Ascending aorta (tissue), 2 donors: ENCODE measurements around the gene CARMIL3. TPM values are rescaled to one million over a fixed set of nuclear protein-coding genes. Genes with fewer than 3 reads are reported as not detected.

Experiments used
- DNase-seq, 2 donors: peaks; one replicate each; pipeline ENCODE4 v3.0.0-alpha.2; 2019; ENCODE audit warnings: low spot score in 2 of 2
- H3K27ac ChIP-seq, 2 donors: fragments of 200-600 bp; sonication (generic); one replicate each; pipeline ENCODE4 v1.5.1; 2016 to 2017; ENCODE audit warnings: mild to moderate bottlenecking in 1 of 2
- H3K27me3 ChIP-seq: fragments of 200-600 bp; sonication (generic); one replicate; pipeline ENCODE4 v1.5.1; 2017
- H3K36me3 ChIP-seq, 2 donors: fragments of 200-600 bp; sonication (generic); one replicate each; pipeline ENCODE4 v1.5.1; 2016
- H3K4me1 ChIP-seq, 2 donors: fragments of 200-600 bp; sonication (generic); one replicate each; pipeline ENCODE4 v1.5.1; 2016 to 2017; ENCODE audit warnings: mild to moderate bottlenecking in 1 of 2
- H3K4me3 ChIP-seq, 2 donors: fragments of 200-600 bp; sonication (generic); one replicate each; pipeline ENCODE4 v1.5.1; 2016 to 2017; ENCODE audit warnings: mild to moderate bottlenecking in 1 of 2
- H3K9me3 ChIP-seq, 2 donors: fragments of 200-600 bp; sonication (generic); one replicate each; pipeline ENCODE4 v1.5.1; 2016
- intact Hi-C: fragments of 100-400 bp; cut with DNase I; formaldehyde crosslinking; loops from one replicate; pipeline ENCODE4 v1.15.1; 2023
- total RNA-seq: library from RNA; depleted of rRNA; stranded (reverse); fragments of >200 nt; gene quantifications from one replicate; pipeline ENCODE4 v1.1.0, GENCODE V29; 2016
- TF ChIP-seq, protein P1 (sequence below), 3 experiments: fragments of 200-600 bp in 2 of 3; fragments of 450-650 bp in 1 of 3; sonication (generic) in 2 of 3; IDR thresholded peaks; one replicate each; pipeline ENCODE4 v1.5.1; 2016 to 2019; ENCODE audit warnings: antibody characterized with exemption in 3 of 3, mild to moderate bottlenecking in 1 of 3, moderate library complexity in 1 of 3

The CARMIL3 gene
- total RNA-seq, 1 donor from 2014 or later: not detected

DNA sequence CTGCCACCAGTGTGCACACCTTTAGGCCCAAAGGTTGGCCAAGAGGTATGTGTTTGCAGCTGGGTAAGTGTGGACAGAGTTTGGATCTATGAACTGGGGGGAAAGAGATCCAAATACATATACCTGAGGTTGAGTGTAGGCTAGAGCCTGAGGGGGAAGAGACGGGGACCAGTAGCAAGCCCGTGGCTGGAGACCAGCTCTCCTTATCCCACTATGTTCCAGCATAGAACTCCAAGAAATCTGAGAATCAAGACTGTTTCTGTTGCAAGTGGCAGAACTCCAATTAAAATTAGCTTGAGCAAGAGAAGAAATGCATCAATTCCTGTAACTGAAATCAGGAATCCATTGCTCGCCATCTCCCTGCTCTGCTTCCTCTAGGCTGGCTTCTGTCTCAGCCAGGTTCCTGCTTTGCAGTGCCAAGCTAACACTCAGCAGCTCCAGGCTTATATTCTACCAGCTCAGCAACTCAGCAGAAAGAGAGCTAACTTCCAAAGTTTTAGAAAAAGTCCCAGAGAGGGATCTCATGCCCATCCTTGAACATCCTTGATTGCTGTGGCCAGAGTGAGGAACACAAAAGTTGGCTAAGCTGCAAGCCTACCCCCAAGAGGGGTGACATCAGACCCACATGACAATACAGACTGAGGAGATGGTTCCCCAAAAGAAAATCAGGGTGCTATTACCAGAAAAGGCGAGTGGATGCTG, 40.8 kb downstream of the CARMIL3 start:
- H3K27me3 ChIP-seq: no peaks in the 10 kb centered on the region
- H3K9me3 ChIP-seq: no peaks in the 10 kb centered on the region
- no peak overlapping the region for H3K4me3 ChIP-seq
- TF ChIP-seq, protein P1, sequence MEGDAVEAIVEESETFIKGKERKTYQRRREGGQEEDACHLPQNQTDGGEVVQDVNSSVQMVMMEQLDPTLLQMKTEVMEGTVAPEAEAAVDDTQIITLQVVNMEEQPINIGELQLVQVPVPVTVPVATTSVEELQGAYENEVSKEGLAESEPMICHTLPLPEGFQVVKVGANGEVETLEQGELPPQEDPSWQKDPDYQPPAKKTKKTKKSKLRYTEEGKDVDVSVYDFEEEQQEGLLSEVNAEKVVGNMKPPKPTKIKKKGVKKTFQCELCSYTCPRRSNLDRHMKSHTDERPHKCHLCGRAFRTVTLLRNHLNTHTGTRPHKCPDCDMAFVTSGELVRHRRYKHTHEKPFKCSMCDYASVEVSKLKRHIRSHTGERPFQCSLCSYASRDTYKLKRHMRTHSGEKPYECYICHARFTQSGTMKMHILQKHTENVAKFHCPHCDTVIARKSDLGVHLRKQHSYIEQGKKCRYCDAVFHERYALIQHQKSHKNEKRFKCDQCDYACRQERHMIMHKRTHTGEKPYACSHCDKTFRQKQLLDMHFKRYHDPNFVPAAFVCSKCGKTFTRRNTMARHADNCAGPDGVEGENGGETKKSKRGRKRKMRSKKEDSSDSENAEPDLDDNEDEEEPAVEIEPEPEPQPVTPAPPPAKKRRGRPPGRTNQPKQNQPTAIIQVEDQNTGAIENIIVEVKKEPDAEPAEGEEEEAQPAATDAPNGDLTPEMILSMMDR (IDR thresholded peaks at IDR 0.05): no peak
- no peaks in the 10 kb centered on the region for H3K36me3 ChIP-seq
- peaks cover 0 to 11% of the 10 kb centered on the region in 2 donors for H3K4me1 ChIP-seq
- peak overlapping the region; percentile 92 to 95 for H3K27ac ChIP-seq
- intact Hi-C loops: loop anchor here (5.0 kb wide), 1 partner anchor 535 kb away; the partner anchor contains the start of gene THTPA
- DNase-seq: no peak

DNA sequence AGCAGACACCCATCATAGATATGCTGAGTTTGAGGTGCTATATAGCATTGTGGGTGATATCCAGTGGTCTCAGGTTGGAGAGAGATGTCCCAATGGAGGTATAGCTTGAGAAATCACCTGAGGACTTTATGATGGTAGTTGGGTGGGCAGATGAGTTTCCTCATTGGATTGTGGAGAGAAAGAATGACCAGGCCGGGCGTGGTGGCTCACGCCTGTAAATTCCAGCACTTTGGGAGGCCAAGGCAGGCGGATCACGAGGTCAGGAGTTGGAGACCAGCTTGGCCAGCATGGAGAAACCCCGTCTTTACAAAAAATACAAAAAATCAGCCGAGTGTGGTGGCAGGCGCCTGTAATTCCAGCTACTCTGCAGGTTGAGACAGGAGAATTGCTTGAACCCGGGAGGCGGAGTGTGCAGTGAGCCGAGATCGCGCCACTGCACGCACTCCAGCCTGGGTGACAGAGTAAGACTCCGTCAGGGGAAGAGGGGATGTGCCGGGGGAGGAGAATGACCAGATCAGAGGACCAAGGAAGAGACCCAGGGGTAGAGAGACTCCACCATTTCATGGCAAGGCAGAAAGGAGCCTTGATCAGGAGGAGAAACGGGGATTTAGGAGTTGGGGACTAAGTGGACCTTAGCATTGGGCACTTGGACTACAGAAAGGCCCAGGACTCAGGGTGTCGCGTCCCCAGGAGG, 41.5 kb downstream of the CARMIL3 start:
- Histone ChIP-seq H3K27ac (peak overlapping the region; percentile 92 to 95), H3K27me3 (no peaks in the 10 kb centered on the region), H3K4me1 (peaks cover 0 to 11% of the 10 kb centered on the region in 2 donors), H3K36me3 (no peaks in the 10 kb centered on the region), H3K4me3 (peak overlapping the region; percentile 72 to 81), H3K9me3 (no peaks in the 10 kb centered on the region)
- DNase-seq: no peak
- intact Hi-C loops: loop anchor here (5.0 kb wide), 1 partner anchor 536 kb away; the partner anchor contains the start of gene THTPA
- TF ChIP-seq, protein P1 (IDR thresholded peaks at IDR 0.05): peak in 1 of 3 experiments; percentile 14

DNA sequence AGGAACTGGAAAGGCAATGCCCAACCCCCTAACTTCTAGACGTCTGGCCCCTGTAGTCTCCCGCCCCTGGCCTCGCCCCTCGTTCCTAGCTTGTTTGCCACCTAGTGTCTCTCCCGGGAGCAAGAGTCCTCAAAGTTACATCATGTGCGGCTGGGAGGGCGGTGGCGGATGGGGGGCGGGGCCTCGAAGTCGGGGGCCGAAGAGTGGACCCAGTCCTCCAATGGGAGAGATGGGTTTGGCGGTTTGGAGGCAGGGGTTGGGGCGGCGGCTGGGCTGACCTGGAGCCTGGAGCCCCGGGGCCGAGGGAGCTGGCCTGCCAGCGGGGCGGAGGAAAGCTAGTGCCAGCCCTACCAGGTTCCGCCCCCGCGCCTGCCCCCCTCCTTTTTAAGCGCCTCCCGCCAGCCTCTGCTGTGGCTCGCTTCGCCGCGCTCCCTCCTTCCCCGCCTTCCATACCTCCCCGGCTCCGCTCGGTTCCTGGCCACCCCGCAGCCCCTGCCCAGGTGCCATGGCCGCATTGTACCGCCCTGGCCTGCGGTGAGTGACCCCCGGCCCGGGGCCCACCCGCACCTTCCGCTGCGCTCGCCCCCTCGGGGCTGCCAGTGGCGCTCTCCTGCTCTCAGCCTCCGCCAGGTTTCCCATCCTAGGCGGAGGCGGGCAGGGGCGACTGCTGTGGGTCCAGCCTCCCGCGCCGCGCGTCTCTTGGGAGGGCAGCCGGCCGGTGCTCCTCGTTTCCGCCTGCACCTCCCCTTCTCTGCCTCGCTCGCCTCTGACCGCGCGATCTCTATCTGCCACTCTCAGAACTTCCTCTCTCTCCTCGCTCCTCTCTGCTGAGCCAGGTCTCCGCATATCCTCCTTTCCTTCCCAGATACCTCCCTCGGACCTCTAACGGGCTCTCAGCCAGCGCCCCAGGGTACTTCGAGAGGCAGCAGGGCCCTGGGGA, 42.4 kb downstream of the CARMIL3 start, which contains the start of gene PCK2:
Gene PCK2 (plus strand): TSS at position 411 of the 940 bp plus-strand sequence. CDS start 95 bp downstream, at position 506.
- TF ChIP-seq, protein P1 (IDR thresholded peaks at IDR 0.05): peak in 1 of 3 experiments; percentile 24
- no peaks in the 10 kb centered on the region for H3K27me3 ChIP-seq
- peaks cover 0 to 4% of the 10 kb centered on the region in 2 donors for H3K36me3 ChIP-seq
- DNase-seq: peak; percentile 83 to 97
- peak within 1 kb of the TSS; percentile 92 to 95 for H3K27ac ChIP-seq
- intact Hi-C loops: loop anchor here (1.0 to 5.0 kb wide), 3 partner anchors 14 to 537 kb away; partner anchors contain the start of genes DCAF11, NRL and THTPA
- no peaks in the 10 kb centered on the region for H3K9me3 ChIP-seq
- H3K4me3 ChIP-seq: peak within 1 kb of the TSS; percentile 72 to 81
- H3K4me1 ChIP-seq: peaks cover 0 to 11% of the 10 kb centered on the region in 2 donors

DNA sequence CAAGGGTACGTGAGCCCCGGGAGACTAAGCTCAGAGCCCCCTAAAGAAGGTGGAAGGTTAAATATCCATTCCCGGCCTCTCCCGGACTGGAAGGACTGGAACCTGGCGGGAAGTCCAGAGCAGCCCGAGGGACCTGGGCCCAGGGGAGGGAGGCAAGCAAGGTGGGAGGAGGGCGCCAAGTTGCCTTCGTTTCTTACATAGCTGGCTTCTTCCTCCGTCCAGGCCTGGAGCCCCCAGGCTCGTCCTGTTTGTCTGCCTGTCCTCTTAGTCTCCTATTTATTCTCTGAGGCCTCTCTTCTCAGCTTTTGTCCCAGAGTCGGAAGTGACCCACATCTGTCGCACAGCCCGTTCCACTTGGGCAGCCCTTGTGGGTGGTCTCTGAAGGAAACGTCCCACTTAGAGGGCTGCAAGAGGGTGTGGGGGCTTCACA, 43.0 kb downstream of the CARMIL3 start:
- peaks cover 0 to 11% of the 10 kb centered on the region in 2 donors for H3K4me1 ChIP-seq
- H3K4me3 ChIP-seq: peak overlapping the region; percentile 72 to 81
- H3K9me3 ChIP-seq: no peaks in the 10 kb centered on the region
- no peaks in the 10 kb centered on the region for H3K27me3 ChIP-seq
- TF ChIP-seq, protein P1 (IDR thresholded peaks at IDR 0.05): no peak
- peaks cover 1 to 4% of the 10 kb centered on the region in 2 donors for H3K36me3 ChIP-seq
- intact Hi-C loops: loop anchor here (1.0 to 5.0 kb wide), 3 partner anchors 13 to 538 kb away; partner anchors contain the start of genes DCAF11, NRL and THTPA
- no peak for DNase-seq
- H3K27ac ChIP-seq: peak overlapping the region; percentile 92 to 95
